ENCODE data around the gene ALMS1.

- TF ChIP-seq CTCF (IDR thresholded peaks at IDR 0.05) (no peak), TAF1 (IDR thresholded peaks at IDR 0.05; ENCODE audit: borderline replicate concordance, low read depth, low read length) (no peak), RAD21 (IDR thresholded peaks at IDR 0.05; ENCODE audit: low read length) (no peak), YY1 (IDR thresholded peaks at IDR 0.05; ENCODE audit: low read depth) (no peak), USF2 (IDR thresholded peaks at IDR 0.05; ENCODE audit: borderline replicate concordance, low read depth, low read length) (no peak), EP300 (IDR thresholded peaks at IDR 0.05; ENCODE audit: borderline replicate concordance in 1 of 2, low read depth in 1 of 2, low read length in 1 of 2) (no peak), GABPA (IDR thresholded peaks at IDR 0.05; ENCODE audit: low read depth) (no peak)
These were observed 32.7 kb downstream of the ALMS1 start for GRCh38 chr2:73418343-73418742.
